ENCODE measurements around the gene GALK1. TPM values are rescaled to one million over a fixed set of nuclear protein-coding genes. Genes with fewer than 3 reads are reported as not detected.
A peak's percentile ranks its signal among the peaks of the same experiment; 100 is the strongest.

GALK1 gene
- total RNA-seq, 1 donor from 2014 or later = 13.4 TPM

DNA sequence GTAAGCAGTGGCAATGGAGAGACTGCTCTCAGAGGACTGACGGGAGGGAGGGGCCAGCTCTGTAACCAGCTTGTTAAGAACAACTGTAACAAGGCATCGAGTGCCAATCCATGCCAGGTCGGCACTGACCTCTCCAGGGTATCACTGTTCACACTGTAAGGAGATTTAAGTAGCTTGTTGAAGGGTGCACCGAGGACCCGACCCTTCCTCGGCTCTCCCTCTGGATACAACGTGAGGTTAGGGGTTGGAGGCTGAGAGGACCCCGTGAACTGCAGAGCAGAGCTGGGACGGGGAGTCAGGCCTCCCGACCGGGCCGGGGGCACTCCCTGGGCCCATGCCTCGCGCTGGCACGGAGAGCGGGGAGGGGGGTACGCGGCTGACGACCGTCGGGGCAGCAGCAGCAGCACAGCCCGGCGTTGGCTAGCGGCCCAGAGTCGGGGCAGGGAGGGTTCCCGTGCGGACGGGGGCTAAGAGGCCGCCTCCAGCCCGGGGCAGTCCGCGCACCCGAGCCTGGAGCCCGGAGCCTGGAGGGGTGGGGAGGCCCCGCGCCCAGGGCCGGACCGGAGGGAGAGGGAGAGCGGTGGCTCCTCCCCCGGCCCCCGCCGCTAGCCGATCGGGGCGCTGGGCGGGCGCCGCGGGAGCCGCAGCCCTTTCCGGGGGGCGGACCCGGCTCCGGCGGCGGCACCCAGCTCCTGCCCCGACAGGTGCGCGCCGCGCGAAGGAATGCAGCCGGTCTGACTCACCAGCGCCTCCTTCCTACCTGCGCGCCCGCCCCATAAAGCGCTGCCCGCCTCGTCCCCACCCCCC, 44.1 kb downstream of the GALK1 start, which contains the start of gene ITGB4:
TSS of gene ITGB4 (plus strand) at position 804 of the 807 bp plus-strand sequence. CDS start 3,245 bp downstream, outside the sequence.
- Histone ChIP-seq H3K36me3 (ENCODE audit: control insufficient read depth, insufficient read depth, low read length) (peaks cover 18% of the 10 kb centered on the region), H3K27me3 (ENCODE audit: control insufficient read depth, insufficient read depth, low read length) (no peaks in the 10 kb centered on the region), H3K4me3 (ENCODE audit: low read depth, low read length) (peak within 1 kb of the TSS; percentile 97)
- FAIRE-seq (no peak), DNase-seq (ENCODE audit: low read depth) (peak; percentile 79)
- TF ChIP-seq, protein P1, sequence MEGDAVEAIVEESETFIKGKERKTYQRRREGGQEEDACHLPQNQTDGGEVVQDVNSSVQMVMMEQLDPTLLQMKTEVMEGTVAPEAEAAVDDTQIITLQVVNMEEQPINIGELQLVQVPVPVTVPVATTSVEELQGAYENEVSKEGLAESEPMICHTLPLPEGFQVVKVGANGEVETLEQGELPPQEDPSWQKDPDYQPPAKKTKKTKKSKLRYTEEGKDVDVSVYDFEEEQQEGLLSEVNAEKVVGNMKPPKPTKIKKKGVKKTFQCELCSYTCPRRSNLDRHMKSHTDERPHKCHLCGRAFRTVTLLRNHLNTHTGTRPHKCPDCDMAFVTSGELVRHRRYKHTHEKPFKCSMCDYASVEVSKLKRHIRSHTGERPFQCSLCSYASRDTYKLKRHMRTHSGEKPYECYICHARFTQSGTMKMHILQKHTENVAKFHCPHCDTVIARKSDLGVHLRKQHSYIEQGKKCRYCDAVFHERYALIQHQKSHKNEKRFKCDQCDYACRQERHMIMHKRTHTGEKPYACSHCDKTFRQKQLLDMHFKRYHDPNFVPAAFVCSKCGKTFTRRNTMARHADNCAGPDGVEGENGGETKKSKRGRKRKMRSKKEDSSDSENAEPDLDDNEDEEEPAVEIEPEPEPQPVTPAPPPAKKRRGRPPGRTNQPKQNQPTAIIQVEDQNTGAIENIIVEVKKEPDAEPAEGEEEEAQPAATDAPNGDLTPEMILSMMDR (IDR thresholded peaks at IDR 0.05; ENCODE audit: insufficient read depth, low read length, severe bottlenecking) = no peak

DNA sequence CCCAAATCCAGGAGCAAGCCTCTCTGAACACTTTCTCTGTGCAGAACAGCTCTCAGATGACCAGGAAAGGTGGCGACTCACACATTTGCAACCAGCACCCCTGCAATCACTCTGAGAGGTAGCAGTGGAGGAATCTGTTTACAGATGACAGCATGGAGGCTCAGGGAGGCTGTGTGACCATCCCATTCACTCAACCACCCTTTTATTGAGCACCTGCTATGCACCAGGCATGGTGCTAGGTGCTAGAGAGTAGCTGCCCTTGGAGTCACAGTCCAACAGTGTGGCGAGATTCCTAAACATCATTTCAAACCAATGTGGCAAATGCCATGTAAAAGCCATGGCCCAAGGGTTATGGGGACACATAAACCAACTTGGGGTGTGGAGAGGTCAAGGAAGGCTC, 45.3 kb downstream of the GALK1 start:
- DNase-seq (ENCODE audit: low read depth) (peak; percentile 43), FAIRE-seq (no peak)
- TF ChIP-seq, protein P1 (IDR thresholded peaks at IDR 0.05; ENCODE audit: insufficient read depth, low read length, severe bottlenecking) = no peak
- Histone ChIP-seq H3K36me3 (ENCODE audit: control insufficient read depth, insufficient read depth, low read length) (peaks cover 9% of the 10 kb centered on the region), H3K27me3 (ENCODE audit: control insufficient read depth, insufficient read depth, low read length) (no peaks in the 10 kb centered on the region), H3K4me3 (ENCODE audit: low read depth, low read length) (no peak overlapping the region)

DNA sequence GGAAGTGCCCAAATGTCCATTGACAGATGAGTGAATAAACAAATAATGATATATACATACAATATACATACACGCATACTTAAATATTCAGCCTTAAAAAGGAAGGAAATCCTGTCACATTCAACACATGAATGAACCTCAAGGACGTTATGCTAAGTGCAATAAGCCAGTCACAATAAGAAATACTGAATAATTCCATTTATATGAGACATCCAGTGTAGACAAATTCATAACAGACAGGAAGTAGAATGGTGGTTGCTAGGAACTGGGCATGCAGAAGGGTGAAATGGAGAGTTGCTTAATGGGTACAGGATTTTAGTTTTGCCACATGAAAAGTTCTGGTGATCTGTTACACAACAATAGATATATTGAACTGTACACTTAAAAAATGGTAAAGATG, 52.5 kb downstream of the GALK1 start:
- DNase-seq (ENCODE audit: low read depth) (peak; percentile 42), FAIRE-seq (no peak)
- peaks cover 2% of the 10 kb centered on the region for H3K36me3 ChIP-seq (ENCODE audit: control insufficient read depth, insufficient read depth, low read length)
- TF ChIP-seq, protein P1 (IDR thresholded peaks at IDR 0.05; ENCODE audit: insufficient read depth, low read length, severe bottlenecking) = no peak
- no peak overlapping the region for H3K4me3 ChIP-seq (ENCODE audit: low read depth, low read length)
- no peaks in the 10 kb centered on the region for H3K27me3 ChIP-seq (ENCODE audit: control insufficient read depth, insufficient read depth, low read length)

Other genes with a start within 250 kb of the GALK1 start
- gene CASKIN2, start 249.7 kb downstream of the GALK1 start, total RNA-seq = 3.9 and 5.0 TPM in 2 replicates
- gene TSEN54, start 248.7 kb downstream of the GALK1 start, total RNA-seq = 16.3 and 25.3 TPM in 2 replicates
- gene LLGL2, start 239.5 kb downstream of the GALK1 start, total RNA-seq = 44.5 and 63.9 TPM in 2 replicates
- 1.6 and 3.6 TPM in 2 replicates for gene MYO15B, start 177.4 kb downstream of the GALK1 start, total RNA-seq
- gene SMIM5, start 131.8 kb downstream of the GALK1 start, total RNA-seq = 3.9 and 7.4 TPM in 2 replicates
- gene RECQL5, start 98.0 kb downstream of the GALK1 start, total RNA-seq = 11.6 and 28.9 TPM in 2 replicates
- gene SAP30BP, start 97.9 kb downstream of the GALK1 start, total RNA-seq = 58.4 and 65.0 TPM in 2 replicates
- 297 and 565 TPM in 2 replicates for gene ITGB4, start 43.7 kb downstream of the GALK1 start, total RNA-seq
- 10.8 and 11.4 TPM in 2 replicates for gene UNK, start 19.6 kb upstream of the GALK1 start, total RNA-seq
- 4.7 and 17.0 TPM in 2 replicates for gene UNC13D, start 79.2 kb upstream of the GALK1 start, total RNA-seq
- gene WBP2, start 90.1 kb upstream of the GALK1 start, total RNA-seq = 17.9 and 20.2 TPM in 2 replicates
- 10.5 and 14.6 TPM in 2 replicates for gene TRIM47, start 113.4 kb upstream of the GALK1 start, total RNA-seq
- 13.2 and 21.1 TPM in 2 replicates for gene TRIM65, start 131.8 kb upstream of the GALK1 start, total RNA-seq
- 27.4 and 31.7 TPM in 2 replicates for gene MRPL38, start 139.7 kb upstream of the GALK1 start, total RNA-seq
- 10.5 and 16.0 TPM in 2 replicates for gene FBF1, start 175.8 kb upstream of the GALK1 start, total RNA-seq
- gene ACOX1, start 214.0 kb upstream of the GALK1 start, total RNA-seq = 39.8 and 49.5 TPM in 2 replicates
- gene TEN1, start 214.0 kb upstream of the GALK1 start, total RNA-seq = 19.6 and 24.5 TPM in 2 replicates
- gene CDK3, start 235.7 kb upstream of the GALK1 start, total RNA-seq = 0.64 and 1.3 TPM in 2 replicates